H7 (cell line): ENCODE data around the gene C1QTNF1. TPM values are rescaled to one million over a fixed set of nuclear protein-coding genes. Genes with fewer than 3 reads are reported as not detected.
A peak's percentile ranks its signal among the peaks of the same experiment; 100 is the strongest.

ENCODE experiments used
- DNase-seq: peaks from one replicate; pipeline ENCODE4 v3.0.0; 2012
- H3K27me3 ChIP-seq: 2 replicates; pipeline ENCODE4 v1.6.0; 2011; ENCODE audit warnings: mild to moderate bottlenecking, low read length; ENCODE audit not compliant: control insufficient read depth, insufficient read depth
- H3K36me3 ChIP-seq: replicated peaks from 2 replicates; pipeline ENCODE4 v1.5.1; 2011; ENCODE audit warnings: low read length; ENCODE audit not compliant: control insufficient read depth, insufficient read depth
- H3K4me3 ChIP-seq: 2 replicates; pipeline ENCODE4 v1.5.1; 2011; ENCODE audit warnings: low read depth, mild to moderate bottlenecking, control low read depth, low read length, moderate library complexity; ENCODE audit not compliant: insufficient read depth
- total RNA-seq: library from RNA; depleted of rRNA; stranded (reverse); fragments of >200 nt; shearing (Covaris generic); gene quantifications from 2 replicates; pipeline ENCODE4 v1.2.3, GENCODE V29; 2014

Gene C1QTNF1
- total RNA-seq, 1 experiment from 2014 or later: 0.28 TPM

- DNase-seq: peak; percentile 60
Observed at GRCh38 chr17:78998311-78999055, 25.5 kb upstream of the C1QTNF1 start.

GRCh38 chr17:78999056-78999768 is 24.8 kb upstream of the C1QTNF1 start:
- Histone ChIP-seq H3K27me3 (peaks cover 23% of the 10 kb centered on the region), H3K4me3 (no peak overlapping the region), H3K36me3 (peaks cover 3% of the 10 kb centered on the region)
- DNase-seq: peak; percentile 55

More at GRCh38 chr17:78998311-78999055, 25.5 kb upstream of the C1QTNF1 start:
- Histone ChIP-seq H3K27me3 (peaks cover 20% of the 10 kb centered on the region), H3K4me3 (no peak overlapping the region), H3K36me3 (peaks cover 3% of the 10 kb centered on the region)

DNA sequence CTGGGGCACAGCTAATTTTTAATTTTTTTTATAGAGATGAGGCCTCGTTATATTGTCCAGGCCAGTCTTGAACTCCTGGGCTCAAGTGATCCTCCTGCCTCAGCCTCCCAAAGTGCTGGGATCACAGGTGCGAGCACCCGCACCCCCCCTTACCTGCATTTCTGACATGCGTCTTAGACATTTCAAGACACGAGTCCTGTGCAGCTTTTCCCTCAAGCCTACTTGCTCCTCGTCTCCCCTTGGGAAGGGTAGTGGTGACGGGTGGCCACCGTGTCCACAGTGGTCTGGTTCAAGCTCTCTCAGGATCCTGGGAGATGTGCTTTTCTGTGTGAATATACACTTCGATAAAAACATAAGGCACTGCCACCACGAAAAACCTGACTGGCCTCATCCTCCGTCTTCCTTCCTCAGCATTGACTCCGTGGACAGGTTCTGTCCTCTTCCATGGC is 24.0 kb upstream of the C1QTNF1 start:
- Histone ChIP-seq H3K36me3 (peaks cover 3% of the 10 kb centered on the region), H3K27me3 (peaks cover 23% of the 10 kb centered on the region), H3K4me3 (no peak overlapping the region)
- no peak for DNase-seq

DNA sequence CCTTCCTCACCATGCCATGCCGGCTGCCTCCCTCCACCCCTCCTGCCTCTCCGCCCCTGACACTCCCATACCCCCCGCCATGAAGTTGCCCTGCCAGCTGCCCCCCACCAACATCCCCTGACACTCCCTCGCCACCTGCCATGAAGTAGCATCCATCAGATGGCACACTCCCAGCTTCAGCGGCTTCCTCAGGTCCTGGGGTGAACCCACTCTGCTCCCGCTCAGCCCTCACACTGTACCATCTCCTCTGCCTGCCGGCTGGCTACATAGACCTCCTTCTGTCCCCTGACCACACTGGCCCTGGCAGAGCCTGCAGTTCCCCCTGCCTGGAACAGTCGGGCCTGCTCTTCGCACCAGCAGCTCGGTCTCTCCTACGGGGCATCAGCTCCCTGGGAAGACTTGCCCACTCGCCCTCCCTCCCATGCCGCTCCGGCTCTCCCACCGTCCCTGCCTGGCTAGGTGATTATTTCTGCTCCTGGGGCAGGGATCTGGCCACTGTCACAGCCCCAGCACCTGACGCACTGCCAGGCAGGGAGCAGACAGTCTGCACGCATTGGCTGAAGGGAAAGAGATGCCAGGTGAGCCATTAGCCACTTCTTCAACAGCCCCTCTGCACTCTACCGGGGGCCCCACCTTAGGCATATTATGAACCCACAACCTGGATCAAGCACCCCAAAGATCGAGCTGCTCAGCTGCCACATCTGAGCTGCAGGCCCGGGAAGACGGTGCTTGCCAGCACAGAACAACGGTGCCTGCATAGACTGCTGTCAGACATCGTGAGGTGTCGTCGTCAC is 23.4 kb upstream of the C1QTNF1 start:
- H3K27me3 ChIP-seq: peaks cover 26% of the 10 kb centered on the region
- H3K4me3 ChIP-seq: no peak overlapping the region
- H3K36me3 ChIP-seq: peaks cover 3% of the 10 kb centered on the region
- peak; percentile 43 for DNase-seq

- Histone ChIP-seq H3K27me3 (peaks cover 34% of the 10 kb centered on the region), H3K36me3 (peaks cover 3% of the 10 kb centered on the region; the same call in 1 of the 2 replicates), H3K4me3 (no peak overlapping the region)
- peak; percentile 37 for DNase-seq
Observed at GRCh38 chr17:79001190-79002020, 22.6 kb upstream of the C1QTNF1 start.

- Histone ChIP-seq H3K4me3 (no peak overlapping the region), H3K27me3 (peaks cover 40% of the 10 kb centered on the region), H3K36me3 (no peaks in the 10 kb centered on the region; the same call in 1 of the 2 replicates)
- DNase-seq: no peak
Observed at GRCh38 chr17:79002291-79002690, 21.7 kb upstream of the C1QTNF1 start.

DNA sequence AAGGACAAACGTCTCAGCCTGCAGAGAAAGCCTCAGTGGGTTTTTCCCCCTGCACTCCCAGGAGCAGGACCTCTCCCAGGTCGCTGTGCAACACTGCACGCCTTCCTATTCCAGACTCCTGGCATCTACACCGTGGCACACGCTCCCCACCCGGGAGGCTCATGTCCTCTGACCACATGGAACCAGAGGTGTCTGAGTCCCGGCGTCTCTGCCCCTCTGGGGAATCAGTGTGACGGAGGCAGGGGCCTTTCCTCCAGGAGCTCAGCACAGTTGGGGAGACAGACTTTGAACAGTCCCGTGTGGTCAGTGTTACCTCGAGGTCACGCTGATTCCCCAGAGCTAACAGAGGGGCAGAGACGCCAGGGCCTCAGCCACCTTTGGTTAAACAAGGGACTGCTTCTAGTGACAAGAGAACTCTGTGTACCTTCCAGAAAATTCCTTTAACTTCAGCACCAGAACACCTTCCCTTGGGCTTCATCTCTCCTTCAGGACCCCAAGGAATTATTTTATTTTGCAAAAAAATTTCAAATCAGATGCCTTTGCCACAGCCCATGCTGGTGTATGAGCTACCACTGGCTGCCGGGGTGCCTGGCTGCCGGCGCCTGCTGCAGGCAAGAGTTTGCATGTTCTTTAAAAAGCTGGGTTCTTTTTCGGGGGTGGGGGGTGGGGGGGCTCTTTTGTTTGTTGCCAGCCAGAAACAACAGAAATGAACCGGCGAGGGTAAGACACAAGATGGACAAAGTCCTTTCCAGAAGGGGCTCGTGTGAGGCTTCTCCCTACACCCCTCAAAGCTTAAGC is 21.0 kb upstream of the C1QTNF1 start:
- Histone ChIP-seq H3K27me3 (peaks cover 41% of the 10 kb centered on the region), H3K4me3 (no peak overlapping the region), H3K36me3 (no peaks in the 10 kb centered on the region; the same call in 1 of the 2 replicates)
- DNase-seq: peak; percentile 25

GRCh38 chr17:79003661-79004411 is 20.1 kb upstream of the C1QTNF1 start:
- Histone ChIP-seq H3K4me3 (no peak overlapping the region), H3K27me3 (peaks cover 50% of the 10 kb centered on the region), H3K36me3 (no peaks in the 10 kb centered on the region)
- DNase-seq: peak; percentile 78

DNA sequence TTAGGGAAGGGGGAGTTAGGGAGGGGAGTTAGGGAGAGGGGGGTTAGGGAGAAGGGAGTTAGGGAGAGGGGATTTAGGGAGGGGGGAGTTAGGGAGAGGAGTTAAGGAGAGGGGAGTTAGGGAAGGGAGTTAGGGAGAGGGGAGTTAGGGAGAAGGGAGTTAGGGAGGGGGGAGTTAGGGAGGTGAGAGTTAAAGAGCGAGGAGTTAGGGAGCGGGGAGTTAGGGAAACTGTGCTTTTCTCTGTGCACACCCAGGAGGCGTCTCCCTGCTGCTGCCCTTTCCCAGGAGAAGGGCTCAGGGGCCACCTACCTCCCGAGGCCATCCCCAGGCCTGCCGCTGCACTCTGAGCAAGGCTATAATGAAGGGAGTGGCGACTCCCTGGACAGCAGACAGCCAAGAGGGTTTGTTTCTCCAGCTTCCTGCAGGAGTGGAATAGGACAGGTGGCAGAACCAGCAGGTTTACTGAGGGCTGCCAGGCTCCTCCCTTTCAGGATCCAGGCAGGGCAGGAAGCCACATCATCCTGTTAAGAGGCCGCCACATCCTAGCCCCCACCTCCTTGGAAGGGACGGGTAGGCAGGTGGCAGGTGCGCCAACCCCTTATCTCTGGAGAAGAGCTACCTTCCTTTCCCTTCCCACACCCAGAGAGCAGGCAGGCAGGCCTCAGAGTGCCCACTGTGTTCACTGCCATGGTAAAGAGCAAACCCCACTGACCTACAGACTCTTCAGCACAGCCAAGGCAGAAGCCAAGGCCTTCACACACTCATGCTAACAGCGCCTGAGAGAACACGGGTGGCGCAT is 18.7 kb upstream of the C1QTNF1 start:
- no peaks in the 10 kb centered on the region for H3K36me3 ChIP-seq
- no peak for DNase-seq
- no peak overlapping the region for H3K4me3 ChIP-seq
- H3K27me3 ChIP-seq: peaks cover 54% of the 10 kb centered on the region

GRCh38 chr17:79006046-79006445 is 17.9 kb upstream of the C1QTNF1 start:
- H3K27me3 ChIP-seq: peaks cover 52% of the 10 kb centered on the region
- peak; percentile 25 for DNase-seq

DNA sequence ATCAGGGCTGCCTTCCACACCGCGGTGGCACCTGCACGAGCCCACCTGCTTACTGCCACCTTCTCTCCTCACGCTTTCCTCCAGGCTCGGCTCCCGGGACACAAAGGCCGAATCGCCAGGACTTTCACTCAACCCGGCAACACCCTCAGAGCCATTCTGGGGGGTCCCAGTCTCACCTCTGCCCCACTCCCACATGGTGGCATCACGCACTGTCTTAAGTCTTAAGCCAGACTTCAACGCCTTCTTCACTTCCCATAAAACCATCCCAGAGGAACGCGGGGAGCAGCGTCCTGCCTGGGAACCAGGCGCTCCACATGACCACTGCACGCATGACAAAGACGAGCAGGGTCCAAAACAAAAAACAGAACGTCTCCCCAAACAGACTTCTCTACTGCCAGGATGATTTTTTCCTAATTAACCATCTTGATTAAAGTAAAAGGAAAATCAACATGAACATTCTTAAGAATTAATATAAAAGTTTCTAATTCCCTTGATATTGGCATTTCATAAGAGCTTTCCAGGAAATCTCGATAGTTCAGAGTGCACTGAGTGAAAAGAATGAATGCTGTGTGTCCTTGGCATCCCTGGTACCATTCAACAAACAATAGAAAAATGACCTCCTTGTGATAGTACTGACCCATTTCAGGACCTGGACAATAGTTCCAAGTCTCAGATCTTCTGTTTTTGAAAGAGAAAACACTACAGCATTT is 17.0 kb upstream of the C1QTNF1 start:
- H3K36me3 ChIP-seq: no peaks in the 10 kb centered on the region
- H3K27me3 ChIP-seq: peaks cover 47% of the 10 kb centered on the region
- DNase-seq: peak; percentile 67
- H3K4me3 ChIP-seq: no peak overlapping the region

More at GRCh38 chr17:79006046-79006445, 17.9 kb upstream of the C1QTNF1 start:
- H3K4me3 ChIP-seq: no peak overlapping the region
- no peaks in the 10 kb centered on the region for H3K36me3 ChIP-seq
